Activated CD4-positive, alpha-beta T cell treated with anti-CD3 and anti-CD28 coated beads, Interleukin-2, amount 50 U/mL, for 4 hours (primary cell): Measurements from ENCODE around the gene NR2F1-AS1.
"Not testable (repeated sequence)": the region's sequence is repeated elsewhere in the genome, so short reads cannot be mapped to it uniquely, and the experiment has no call there.

Experiments
- DNase-seq, 2 experiments: peaks; one replicate each; pipeline ENCODE4 v3.0.0-alpha.2; 2020

Gene NR2F1-AS1

GRCh38 chr5:93512799-93513198 lies 68.2 kb downstream of the NR2F1-AS1 start:
- no peak for DNase-seq

- no peak for DNase-seq
Observed at GRCh38 chr5:93511445-93511844, 69.6 kb downstream of the NR2F1-AS1 start.

DNA sequence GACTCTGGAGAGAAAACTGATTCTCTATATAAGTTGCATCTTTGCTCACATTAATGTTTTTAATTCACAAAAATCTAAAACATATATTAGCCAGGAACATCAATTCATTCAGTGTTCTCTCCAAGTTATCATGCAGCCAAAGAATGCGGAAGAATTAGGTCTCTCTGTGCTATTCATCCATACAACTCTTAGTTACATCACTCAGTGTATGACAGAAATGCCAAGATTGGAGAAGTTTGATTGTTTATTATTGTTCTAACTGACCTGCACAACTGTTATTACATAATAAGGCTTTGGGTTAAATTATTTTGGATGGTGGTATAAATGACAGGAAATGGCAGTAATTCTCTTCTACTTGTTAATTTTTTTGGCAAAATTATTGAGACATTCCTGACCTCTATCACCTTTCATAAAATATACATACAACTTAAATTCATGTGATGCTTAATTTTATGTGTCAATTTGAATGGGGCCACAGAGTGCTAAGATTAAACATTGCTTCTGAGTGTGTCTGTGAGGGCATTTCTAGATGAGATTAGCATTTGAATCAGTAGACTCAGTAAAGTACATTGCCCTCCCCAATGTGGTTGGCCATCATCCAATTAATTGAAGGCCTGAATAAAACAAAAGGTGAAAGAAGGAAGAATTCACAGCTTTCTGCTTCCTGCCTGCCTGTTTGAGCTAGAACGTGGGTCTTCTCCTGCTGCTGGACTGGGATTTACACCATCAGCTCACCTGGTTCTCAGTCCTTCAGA lies 70.2 kb downstream of the NR2F1-AS1 start:
- no peak for DNase-seq

DNA sequence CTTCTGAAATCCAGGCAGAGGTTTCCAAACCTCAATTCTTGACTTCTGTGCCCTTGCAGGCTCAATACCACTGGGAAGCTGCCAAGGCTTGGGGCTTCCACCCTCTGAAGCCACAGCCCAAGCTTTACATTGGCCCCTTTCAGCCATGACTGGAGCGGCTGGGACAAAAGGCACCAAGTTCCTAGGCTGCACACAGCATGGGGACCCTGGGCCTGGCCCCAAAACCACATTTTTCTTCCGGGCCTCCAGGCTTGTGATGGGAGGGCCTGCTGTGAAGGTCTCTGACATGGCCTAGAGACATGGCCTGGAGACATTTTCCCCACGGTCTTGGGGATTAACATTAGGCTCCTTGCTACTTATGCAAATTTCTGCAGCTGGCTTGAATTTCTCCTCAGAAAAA lies 75.5 kb downstream of the NR2F1-AS1 start:
- not testable (repeated sequence) for DNase-seq

GRCh38 chr5:93503598-93504067 lies 77.4 kb downstream of the NR2F1-AS1 start:
- no peak for DNase-seq

- DNase-seq: no peak
Observed at GRCh38 chr5:93497096-93497495, 83.9 kb downstream of the NR2F1-AS1 start.

DNA sequence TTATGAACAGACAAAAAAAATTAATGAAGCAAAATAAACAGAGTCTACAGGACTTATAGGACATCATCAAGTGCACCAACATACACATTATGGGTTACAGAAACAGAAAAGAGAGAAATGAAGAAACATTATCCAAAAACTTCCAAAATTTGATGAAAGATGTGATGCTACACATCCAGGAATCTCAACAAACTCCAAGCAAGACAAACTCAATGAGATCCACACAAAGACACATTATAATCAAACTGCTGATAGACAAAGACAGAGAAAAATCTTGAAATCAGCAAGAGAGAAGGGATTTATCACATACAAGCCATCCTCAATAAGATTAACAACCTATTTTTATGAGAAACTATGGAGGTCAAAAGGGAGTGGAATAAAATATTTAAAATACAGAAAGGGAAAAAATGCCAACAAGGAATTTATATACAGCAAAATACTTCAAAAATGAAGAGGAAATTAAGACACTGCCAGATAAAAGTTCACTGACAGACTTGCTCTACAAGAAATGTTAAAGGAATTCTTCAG lies 101.0 kb downstream of the NR2F1-AS1 start:
- no peak for DNase-seq

- no peak for DNase-seq
Observed at GRCh38 chr5:93477816-93478215, 103.2 kb downstream of the NR2F1-AS1 start.

DNA sequence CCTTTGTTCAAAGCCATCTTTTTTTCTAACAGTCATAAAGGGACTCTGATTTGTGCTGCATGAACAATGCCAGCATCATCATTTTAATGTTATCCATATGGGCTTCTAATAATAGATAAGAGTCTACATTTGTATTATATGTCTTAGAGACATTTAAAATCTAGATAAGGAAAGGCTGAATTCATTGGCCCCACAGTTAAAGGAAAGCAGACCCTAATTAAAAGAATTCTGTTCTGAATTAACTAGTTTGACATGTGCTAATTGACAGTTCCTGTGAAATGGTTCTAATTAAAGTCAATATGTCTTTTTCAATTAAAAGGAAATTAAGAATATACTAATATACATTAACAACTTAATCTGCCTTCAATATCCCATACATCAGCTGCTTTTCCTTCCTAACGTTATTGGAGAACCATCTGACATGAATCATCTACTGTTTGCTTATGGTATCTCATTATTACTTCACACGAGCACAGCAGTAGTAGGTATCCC lies 104.7 kb downstream of the NR2F1-AS1 start:
- no peak for DNase-seq

- DNase-seq: no peak
Observed at GRCh38 chr5:93462916-93463315, 118.1 kb downstream of the NR2F1-AS1 start.

DNA sequence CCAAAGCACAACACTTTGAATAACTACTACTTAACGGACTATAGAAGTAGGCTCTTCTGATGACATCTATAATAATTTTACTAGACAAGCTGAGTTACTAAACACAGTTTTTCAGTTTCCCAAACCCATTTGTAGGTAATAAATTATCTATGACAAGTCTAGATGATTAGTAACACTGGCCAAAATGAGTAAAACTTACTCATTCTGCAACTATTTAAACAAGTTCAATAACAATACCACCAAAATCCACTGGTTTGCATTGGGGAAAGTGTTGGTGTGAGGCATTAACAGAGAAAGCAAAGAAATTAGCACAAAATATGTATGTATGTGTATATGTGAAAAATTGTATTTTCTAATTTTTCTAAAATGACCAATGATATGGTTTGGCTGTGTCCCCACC lies 119.3 kb downstream of the NR2F1-AS1 start:
- DNase-seq: no peak

GRCh38 chr5:93460286-93460685 lies 120.7 kb downstream of the NR2F1-AS1 start:
- DNase-seq: no peak

DNA sequence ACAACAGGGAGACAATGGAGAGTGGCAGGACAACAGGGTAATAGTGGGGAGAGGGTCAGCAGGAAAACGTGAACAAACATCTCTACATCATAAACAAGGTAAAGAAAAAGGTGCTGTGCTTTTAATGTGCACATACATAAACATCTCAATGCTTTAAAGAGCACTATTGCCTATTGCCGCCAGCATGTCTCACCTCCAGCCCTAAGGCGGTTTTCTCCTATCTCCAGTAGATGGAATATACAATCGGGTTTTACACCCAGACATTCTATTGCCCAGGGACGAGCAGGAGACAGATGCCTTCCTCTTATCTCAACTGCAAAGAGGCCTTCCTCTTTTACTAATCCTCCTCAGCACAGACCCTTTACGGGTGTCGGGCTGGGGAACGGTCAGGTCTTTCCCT lies 124.2 kb downstream of the NR2F1-AS1 start:
- DNase-seq: not testable (repeated sequence)

GRCh38 chr5:93454896-93455295 lies 126.1 kb downstream of the NR2F1-AS1 start:
- DNase-seq: no peak

DNA sequence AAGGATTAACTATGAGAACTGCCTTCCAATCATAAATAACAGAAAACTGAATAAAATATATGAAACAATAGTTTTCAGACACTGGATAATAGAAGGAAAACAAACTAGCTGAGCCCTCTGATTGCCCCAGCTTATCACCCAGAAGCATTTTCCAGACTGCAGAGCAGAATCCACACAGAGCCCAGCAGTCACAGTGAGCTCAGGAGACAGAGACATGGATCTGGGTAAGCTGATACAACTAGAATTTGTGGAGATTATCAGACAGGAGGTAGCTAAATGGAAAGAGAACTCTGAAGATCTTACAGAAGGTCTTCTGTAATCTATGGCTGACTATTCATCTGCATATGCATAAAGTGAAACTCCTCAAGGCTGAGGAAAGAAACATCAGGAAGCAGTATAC lies 128.8 kb downstream of the NR2F1-AS1 start:
- no peak for DNase-seq

DNA sequence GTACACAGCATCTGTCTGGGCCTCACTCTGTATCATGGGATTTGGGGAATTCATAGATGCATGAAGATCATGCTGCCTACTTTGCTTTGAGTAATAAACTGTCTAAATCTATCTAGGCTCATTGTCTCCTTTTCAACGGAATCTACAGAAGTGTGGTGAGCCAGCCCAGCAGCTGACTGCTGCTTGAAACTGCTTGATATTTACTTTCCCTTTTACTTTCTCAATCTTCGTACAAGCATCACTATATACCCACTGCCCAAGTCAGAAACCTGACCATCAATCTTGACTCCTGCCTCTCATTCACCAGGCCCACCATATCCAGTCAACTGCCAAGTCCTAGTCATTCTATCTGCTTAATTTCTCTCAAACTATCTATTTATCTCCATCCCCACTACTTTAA lies 142.9 kb downstream of the NR2F1-AS1 start:
- DNase-seq: no peak

DNA sequence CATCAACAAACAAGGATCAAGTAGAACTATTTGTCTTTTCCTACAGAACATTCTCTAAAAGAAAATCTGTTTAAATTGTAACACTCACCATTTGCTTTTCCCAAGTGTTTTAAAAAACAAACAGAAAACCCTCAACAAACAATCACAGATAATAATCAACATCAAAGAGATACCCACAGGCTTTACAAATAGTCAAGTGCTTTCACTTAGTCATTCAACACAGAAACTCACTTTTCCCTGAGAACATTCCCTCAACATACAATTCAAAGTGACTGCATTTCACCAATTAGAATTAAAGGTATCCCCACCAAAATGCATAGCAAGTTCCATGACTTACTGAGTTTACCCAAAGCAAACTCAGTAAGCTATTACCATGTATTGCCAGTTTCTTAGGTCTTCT lies 144.9 kb downstream of the NR2F1-AS1 start:
- DNase-seq: no peak

GRCh38 chr5:93433422-93433821 lies 147.6 kb downstream of the NR2F1-AS1 start:
- no peak for DNase-seq

DNA sequence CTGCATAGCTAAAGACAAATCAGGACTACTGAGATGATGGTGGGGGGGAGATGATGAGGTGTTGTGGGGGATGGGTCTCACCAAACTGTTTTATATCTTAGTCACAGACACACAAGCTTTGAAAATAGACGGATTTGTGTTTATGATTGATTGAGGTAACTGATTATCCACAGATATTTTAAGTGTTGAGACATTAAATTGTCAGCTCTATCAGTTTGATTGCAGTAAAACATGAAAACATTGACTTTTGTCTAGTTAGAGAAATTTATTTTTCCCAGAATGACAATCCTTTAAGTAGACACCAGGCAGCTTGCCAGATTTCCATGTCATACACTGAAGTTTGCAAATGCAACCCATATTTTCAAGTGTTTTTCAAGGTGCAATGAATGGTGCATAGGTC lies 149.8 kb downstream of the NR2F1-AS1 start:
- no peak for DNase-seq

- no peak for DNase-seq
Observed at GRCh38 chr5:93430673-93431199, 150.3 kb downstream of the NR2F1-AS1 start.

DNA sequence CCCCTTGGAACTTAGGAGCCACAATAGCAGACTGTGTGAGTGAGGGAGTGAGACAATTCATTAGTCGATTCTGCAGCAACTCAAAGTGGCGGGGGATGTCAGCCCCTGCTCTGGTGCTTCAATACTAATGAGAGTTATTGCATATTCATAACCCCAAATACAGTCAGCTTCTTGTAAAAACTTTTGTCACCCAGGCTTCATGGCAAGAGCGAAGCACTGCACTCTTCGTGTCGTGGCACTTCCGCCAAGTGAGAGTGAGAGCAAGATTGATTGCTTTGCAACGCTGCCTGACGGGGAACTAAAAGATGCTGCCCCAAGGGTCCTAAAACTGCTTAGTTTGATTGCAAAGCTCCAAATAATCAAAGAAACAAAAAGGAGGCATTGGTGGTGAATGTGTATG lies 150.9 kb downstream of the NR2F1-AS1 start:
- no peak for DNase-seq

DNA sequence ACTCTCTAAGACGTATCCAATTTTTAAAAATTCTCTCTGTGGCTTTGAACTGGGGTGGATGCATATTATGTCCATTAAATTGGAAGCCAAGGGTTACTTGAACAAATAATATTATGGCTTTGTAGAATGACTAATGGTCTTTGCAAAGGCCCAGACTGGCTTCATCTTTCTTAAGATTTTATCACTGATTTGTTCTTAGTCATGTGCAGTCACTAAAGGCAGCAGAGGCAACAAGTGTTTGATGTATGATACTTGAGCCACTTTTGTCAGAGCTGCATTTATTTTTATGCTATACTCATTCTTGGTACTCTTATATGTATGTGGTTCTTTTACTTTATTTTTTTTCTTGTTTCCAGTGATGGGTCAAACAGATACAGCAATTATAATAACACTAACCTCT lies 152.2 kb downstream of the NR2F1-AS1 start:
- DNase-seq: no peak

GRCh38 chr5:93427316-93427715 lies 153.7 kb downstream of the NR2F1-AS1 start:
- no peak for DNase-seq

- DNase-seq: no peak
Observed at GRCh38 chr5:93425096-93425495, 155.9 kb downstream of the NR2F1-AS1 start.
